OCI-LY7 (cell line): ENCODE measurements around the gene ACTL7B.

Source experiments
- CTCF ChIP-seq: fragments of 200-600 bp; sonication (generic); conservative IDR thresholded peaks from 2 replicates; pipeline ENCODE4 v1.5.1; 2014; ENCODE audit warnings: mild to moderate bottlenecking, antibody characterized with exemption, low read length, moderate library complexity, mixed read lengths
- EZH2phosphoT487 ChIP-seq: fragments of 200-600 bp; sonication (generic); IDR thresholded peaks from 2 replicates; pipeline ENCODE4 v1.6.1; 2018; ENCODE audit warnings: low read depth, borderline replicate concordance, mild to moderate bottlenecking, mixed run types, antibody characterized with exemption, low read length, moderate library complexity, mixed read lengths

GRCh38 chr9:108866001-108866420 is 10.2 kb upstream of the ACTL7B start:
- TF ChIP-seq CTCF (no peak), EZH2phosphoT487 (no peak)
